ENCODE results near the gene CDSN. TPM values are rescaled to one million over a fixed set of nuclear protein-coding genes. Genes with fewer than 3 reads are reported as not detected.
"Not testable (repeated sequence)": the region's sequence is repeated elsewhere in the genome, so short reads cannot be mapped to it uniquely, and the experiment has no call there.

Gene CDSN
- total RNA-seq, 1 experiment from 2014 or later, result not detected

GRCh38 chr6:31074401-31074800 is 45.8 kb downstream of the CDSN start:
- H3K4me3 ChIP-seq, result no peak overlapping the region
- peaks cover 30% of the 10 kb centered on the region for H3K4me1 ChIP-seq (replicated peaks)
- no peaks in the 10 kb centered on the region for H3K9me3 ChIP-seq (replicated peaks)
- no peaks in the 10 kb centered on the region for H3K36me3 ChIP-seq
- no peak overlapping the region for H3K27ac ChIP-seq
- no peak for DNase-seq (ENCODE audit: low read depth in 1 of 2, low spot score in 2 of 2)
- H3K27me3 ChIP-seq (replicated peaks), result no peaks in the 10 kb centered on the region

GRCh38 chr6:31070711-31071197 is 49.5 kb downstream of the CDSN start:
- peak; percentile 38 to 61 for DNase-seq (ENCODE audit: low read depth in 1 of 2, low spot score in 2 of 2)

GRCh38 chr6:31068669-31069340 is 51.4 kb downstream of the CDSN start:
- peak; percentile 68 to 76 for DNase-seq (ENCODE audit: low read depth in 1 of 2, low spot score in 2 of 2)
- no peak overlapping the region for H3K4me3 ChIP-seq
- peaks cover 33% of the 10 kb centered on the region for H3K4me1 ChIP-seq (replicated peaks)
- no peaks in the 10 kb centered on the region for H3K36me3 ChIP-seq
- no peaks in the 10 kb centered on the region for H3K27me3 ChIP-seq (replicated peaks)
- H3K9me3 ChIP-seq (replicated peaks), result no peaks in the 10 kb centered on the region
- no peak overlapping the region for H3K27ac ChIP-seq

More at GRCh38 chr6:31070711-31071197, 49.5 kb downstream of the CDSN start:
- Histone ChIP-seq H3K4me3 (no peak overlapping the region), H3K27me3 (replicated peaks) (no peaks in the 10 kb centered on the region), H3K9me3 (replicated peaks) (no peaks in the 10 kb centered on the region), H3K27ac (no peak overlapping the region), H3K36me3 (no peaks in the 10 kb centered on the region), H3K4me1 (replicated peaks) (peaks cover 33% of the 10 kb centered on the region)

GRCh38 chr6:31067891-31068668 is 52.2 kb downstream of the CDSN start:
- H3K4me3 ChIP-seq; H3K36me3 ChIP-seq; H3K27ac ChIP-seq; H3K9me3 ChIP-seq (replicated peaks); DNase-seq (ENCODE audit: low read depth in 1 of 2, low spot score in 2 of 2); H3K27me3 ChIP-seq (replicated peaks): not testable (repeated sequence)
- H3K4me1 ChIP-seq (replicated peaks), result peaks cover 26% of the 10 kb centered on the region

GRCh38 chr6:31067028-31067427 is 53.2 kb downstream of the CDSN start:
- H3K9me3 ChIP-seq (replicated peaks); H3K36me3 ChIP-seq; H3K4me3 ChIP-seq: not testable (repeated sequence)

GRCh38 chr6:31065556-31065955 is 54.7 kb downstream of the CDSN start:
- H3K4me1 ChIP-seq (replicated peaks), result peaks cover 7% of the 10 kb centered on the region
- H3K9me3 ChIP-seq (replicated peaks), result no peaks in the 10 kb centered on the region
- no peaks in the 10 kb centered on the region for H3K36me3 ChIP-seq
- H3K27ac ChIP-seq, result no peak overlapping the region
- no peaks in the 10 kb centered on the region; the same call in 1 of the 2 replicates for H3K27me3 ChIP-seq (replicated peaks)
- DNase-seq (ENCODE audit: low read depth in 1 of 2, low spot score in 2 of 2), result no peak
- H3K4me3 ChIP-seq, result no peak overlapping the region

More at GRCh38 chr6:31067028-31067427, 53.2 kb downstream of the CDSN start:
- H3K4me1 ChIP-seq (replicated peaks), result peaks cover 16% of the 10 kb centered on the region
- DNase-seq (ENCODE audit: low read depth in 1 of 2, low spot score in 2 of 2); H3K27ac ChIP-seq; H3K27me3 ChIP-seq (replicated peaks): not testable (repeated sequence)

Other genes with a start within 250 kb of the CDSN start
- gene DDR1, start 235.9 kb downstream of the CDSN start, total RNA-seq (2014; rRNA removed; shearing (Covaris generic)), result 17.0 and 18.2 TPM in 2 replicates
- 13.4 and 17.7 TPM in 2 replicates for gene GTF2H4, start 212.2 kb downstream of the CDSN start, total RNA-seq (2014; rRNA removed; shearing (Covaris generic))
- gene VARS2, start 206.2 kb downstream of the CDSN start, total RNA-seq (2014; rRNA removed; shearing (Covaris generic)), result 21.2 and 28.9 TPM in 2 replicates
- gene SFTA2, start 188.3 kb downstream of the CDSN start, total RNA-seq (2014; rRNA removed; shearing (Covaris generic)), result not detected in 2 replicates
- not detected in 2 replicates for gene MUCL3, start 179.5 kb downstream of the CDSN start, total RNA-seq (2014; rRNA removed; shearing (Covaris generic))
- gene MUC21, start 136.7 kb downstream of the CDSN start, total RNA-seq (2014; rRNA removed; shearing (Covaris generic)), result not detected in 2 replicates
- gene MUC22, start 110.0 kb downstream of the CDSN start, total RNA-seq (2014; rRNA removed; shearing (Covaris generic)), result not detected in 2 replicates
- gene C6orf15, start 7.9 kb downstream of the CDSN start, total RNA-seq (2014; rRNA removed; shearing (Covaris generic)), result not detected in 2 replicates
- gene PSORS1C1, start 5.6 kb downstream of the CDSN start, total RNA-seq (2014; rRNA removed; shearing (Covaris generic)), result 0.39 and 0.53 TPM in 2 replicates
- gene PSORS1C2, start 18.6 kb upstream of the CDSN start, total RNA-seq (2014; rRNA removed; shearing (Covaris generic)), result not detected in 2 replicates
- gene CCHCR1, start 37.4 kb upstream of the CDSN start, total RNA-seq (2014; rRNA removed; shearing (Covaris generic)), result 35.1 and 39.2 TPM in 2 replicates
- 61.4 and 68.1 TPM in 2 replicates for gene TCF19, start 38.1 kb upstream of the CDSN start, total RNA-seq (2014; rRNA removed; shearing (Covaris generic))
- not detected in 2 replicates for gene POU5F1, start 50.2 kb upstream of the CDSN start, total RNA-seq (2014; rRNA removed; shearing (Covaris generic))
- gene HLA-C, start 151.6 kb upstream of the CDSN start, total RNA-seq (2014; rRNA removed; shearing (Covaris generic)), result 768 and 818 TPM in 2 replicates
- 3,537 and 4,578 TPM in 2 replicates for gene HLA-B, start 236.7 kb upstream of the CDSN start, total RNA-seq (2014; rRNA removed; shearing (Covaris generic))